Measurements from ENCODE around the gene ITFG2.

- TF ChIP-seq CTCF (IDR thresholded peaks at IDR 0.05) = no peak
- no peak for TF ChIP-seq POLR2A (IDR thresholded peaks at IDR 0.05)
Measured at GRCh38 chr12:2864198-2864597, 51.7 kb downstream of the ITFG2 start.

All from thyroid gland (tissue), 4 donors.